NCI-H2171 treated with DMSO at 0.1 percent for 48 hours (cell line): ENCODE data around the gene SLC25A25.
"Not testable (repeated sequence)": the region's sequence is repeated elsewhere in the genome, so short reads cannot be mapped to it uniquely, and the experiment has no call there.

ENCODE experiments used
- DNase-seq: peaks from one replicate; lab custom pipeline; 2025; lab: John Stamatoyannopoulos, UW

Gene SLC25A25

DNA sequence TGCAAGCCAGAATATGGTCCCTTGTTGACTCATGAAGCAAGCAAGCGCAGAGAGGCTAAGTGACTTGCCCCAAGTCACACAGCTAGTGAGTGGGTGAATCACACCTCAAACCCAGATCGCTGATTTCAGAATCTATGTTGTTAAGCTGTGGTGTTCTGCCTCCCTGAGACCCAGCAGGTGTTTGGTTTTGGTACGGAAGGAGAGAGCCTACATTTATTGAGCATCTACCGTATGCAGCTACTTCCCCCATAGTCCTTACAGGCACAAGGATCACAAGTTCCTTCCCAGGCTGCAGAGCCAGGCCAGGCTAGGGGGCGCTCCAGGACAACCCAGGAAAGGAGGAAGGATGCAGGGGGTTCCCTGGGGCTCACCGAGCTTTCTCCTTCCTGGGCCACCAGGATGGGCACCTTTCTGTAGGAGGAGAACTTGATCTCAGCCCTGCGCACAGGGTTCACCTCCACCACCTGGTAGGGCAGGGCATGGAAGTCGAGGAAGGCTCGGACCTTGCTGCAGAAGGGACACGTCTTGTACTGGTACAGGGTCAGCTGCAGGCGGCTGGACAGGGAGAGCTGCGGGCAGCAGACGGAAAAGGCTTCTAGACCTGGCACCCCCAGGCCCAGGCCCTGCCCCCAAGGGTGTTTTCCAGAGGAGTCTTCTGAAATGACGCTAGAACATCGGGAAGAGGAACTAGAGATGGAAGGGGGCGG is 57.0 kb downstream of the SLC25A25 start:
- DNase-seq: peak; percentile 53

- no peak for DNase-seq
Measured at GRCh38 chr9:128125580-128126354, 57.7 kb downstream of the SLC25A25 start.

GRCh38 chr9:128127568-128127989 is 59.5 kb downstream of the SLC25A25 start, which contains the start of gene PTGES2:
Gene PTGES2, minus strand, starts transcription at chr9:128127729. Its CDS starts 12 bp downstream, at chr9:128127717.
- DNase-seq: peak; percentile 86

DNA sequence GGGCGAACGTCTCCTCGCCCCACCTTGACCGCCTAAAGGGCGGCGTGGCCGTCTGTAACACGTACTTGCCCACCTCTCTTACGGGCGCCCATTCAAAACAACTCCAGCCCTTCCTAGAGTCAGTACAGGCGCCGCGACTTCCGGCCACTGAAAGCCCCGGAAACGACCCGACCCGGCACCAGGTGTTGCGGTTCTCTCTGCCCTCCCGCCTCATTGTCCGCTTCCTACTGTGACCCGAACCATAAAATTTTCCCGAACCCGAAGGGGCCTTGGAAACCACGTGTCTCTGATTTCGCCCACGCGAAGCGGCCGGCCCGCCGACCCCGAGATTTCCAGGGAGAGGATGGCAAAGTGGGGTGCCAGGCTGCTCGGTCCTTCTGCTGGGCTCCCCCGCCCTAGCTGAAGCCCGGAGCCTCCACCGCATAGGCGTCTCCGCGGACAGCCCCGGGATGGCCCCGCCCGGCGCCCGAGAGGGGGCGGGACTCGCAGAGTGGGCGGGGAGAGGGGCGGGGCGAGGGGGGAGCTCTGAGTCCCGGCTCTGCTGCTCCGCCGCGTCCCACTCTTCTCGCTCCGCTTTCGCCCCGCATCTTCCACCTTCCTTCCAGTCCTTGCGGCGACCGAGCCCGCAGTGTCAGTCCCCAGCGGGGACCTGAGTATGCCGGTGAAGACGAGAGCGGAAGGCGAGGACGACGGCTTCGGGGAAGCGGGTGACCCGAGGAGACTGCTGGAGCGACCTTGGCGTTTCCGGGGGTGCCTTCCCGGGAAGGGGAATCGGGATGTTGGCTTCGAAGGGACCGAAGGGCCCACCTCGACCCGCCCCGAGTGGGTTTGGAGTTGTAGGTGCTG is 60.2 kb downstream of the SLC25A25 start:
- DNase-seq: peak; percentile 95

GRCh38 chr9:128128836-128129590 is 61.0 kb downstream of the SLC25A25 start:
- DNase-seq: no peak

DNA sequence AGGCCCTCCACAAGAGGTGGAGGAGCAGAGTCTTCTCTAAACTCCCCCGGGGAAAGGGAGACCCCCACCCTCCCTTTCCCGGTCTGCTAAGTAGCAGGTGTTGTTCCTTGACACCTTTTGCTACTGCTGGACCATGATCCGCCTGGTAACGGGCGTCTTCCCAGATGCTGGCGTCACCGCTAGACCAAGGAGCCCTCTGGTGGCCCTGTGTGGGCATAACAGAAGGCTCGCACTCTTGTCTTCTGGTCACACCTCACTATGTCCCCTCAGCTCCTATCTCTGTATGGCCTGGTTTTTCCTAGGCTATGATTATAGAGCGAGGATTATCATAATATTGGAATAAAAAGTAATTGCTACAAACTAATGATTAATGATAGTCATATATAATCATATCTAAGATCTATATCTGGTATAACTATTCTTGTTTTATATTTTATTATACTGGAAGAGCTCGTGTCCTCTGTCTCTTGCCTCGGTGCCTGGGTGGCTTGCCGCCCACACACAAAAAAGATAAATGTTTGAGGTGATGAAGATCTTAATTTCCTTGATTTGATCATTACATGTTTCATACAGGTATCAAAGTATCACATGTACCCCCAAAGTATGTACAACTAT is 62.1 kb downstream of the SLC25A25 start:
- DNase-seq: not testable (repeated sequence)

DNA sequence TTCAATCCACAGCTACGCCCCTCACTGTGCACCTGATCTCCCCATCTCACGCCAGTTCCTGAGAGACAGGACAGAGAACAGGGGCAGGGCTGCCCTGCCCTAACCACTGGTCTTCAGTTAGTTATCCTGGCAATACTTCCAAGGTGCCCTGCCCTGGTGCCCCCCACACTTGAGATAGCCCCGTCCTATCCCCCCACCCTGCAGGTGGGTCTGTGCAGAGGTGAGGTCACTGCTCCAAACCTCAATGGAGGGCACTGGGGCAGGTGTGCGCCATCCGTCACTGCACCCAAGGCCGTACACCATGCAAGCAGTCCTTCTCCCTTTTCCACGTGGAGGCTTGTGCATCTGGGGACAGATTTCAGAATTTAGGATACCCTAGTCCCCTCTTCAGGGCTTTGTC is 62.6 kb downstream of the SLC25A25 start:
- DNase-seq: not testable (repeated sequence)

GRCh38 chr9:128131346-128131745 is 63.3 kb downstream of the SLC25A25 start:
- DNase-seq: not testable (repeated sequence)

GRCh38 chr9:128132139-128132538 is 64.1 kb downstream of the SLC25A25 start:
- DNase-seq: peak; percentile 93

GRCh38 chr9:128135561-128135960 is 67.5 kb downstream of the SLC25A25 start:
- DNase-seq: peak; percentile 85

DNA sequence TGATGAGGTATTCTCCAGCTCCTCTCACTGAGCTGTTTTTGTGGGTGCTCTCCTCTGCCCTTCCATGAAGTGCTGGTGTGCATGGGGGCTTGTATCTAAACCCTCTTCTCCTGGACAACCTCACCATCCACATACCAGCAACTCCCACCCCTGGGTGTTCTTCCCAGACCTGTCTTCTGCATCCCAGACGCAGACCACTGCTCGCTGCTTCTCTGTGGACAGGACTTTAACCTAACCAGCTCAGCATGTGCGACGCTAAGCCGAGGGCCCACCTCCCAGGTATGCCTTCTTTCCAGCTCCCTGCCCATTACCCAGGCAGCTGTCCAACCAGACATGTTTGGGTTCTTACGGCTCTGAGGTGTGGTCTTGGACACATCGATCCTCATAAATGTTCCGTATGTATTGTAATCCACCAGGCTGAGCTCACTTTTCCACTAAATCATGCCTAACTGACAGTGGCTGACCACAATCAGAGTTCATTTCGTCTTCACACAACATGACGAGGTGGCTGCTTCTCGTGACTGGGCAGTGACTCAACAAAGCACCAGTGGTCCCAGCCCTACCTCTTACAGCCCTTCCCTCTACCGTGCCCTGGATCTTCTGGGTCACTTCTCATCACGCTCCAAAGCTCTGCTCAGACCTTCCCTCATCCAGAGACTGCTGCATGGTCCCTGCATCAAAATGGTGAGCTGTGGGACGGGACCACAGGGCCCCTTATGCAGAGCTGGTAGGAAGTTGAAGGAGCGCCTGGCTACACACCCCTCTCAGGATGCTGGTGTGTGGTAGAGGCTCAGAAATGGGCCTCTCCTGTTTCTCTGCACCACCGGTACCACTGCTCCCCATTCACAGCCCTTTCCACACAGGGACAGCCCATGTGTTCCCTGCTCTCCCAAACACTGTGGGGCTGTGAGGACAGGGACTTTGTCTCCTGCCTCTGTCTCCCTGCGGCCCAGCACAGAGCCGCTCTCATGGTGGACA is 69.1 kb downstream of the SLC25A25 start:
- no peak for DNase-seq

DNA sequence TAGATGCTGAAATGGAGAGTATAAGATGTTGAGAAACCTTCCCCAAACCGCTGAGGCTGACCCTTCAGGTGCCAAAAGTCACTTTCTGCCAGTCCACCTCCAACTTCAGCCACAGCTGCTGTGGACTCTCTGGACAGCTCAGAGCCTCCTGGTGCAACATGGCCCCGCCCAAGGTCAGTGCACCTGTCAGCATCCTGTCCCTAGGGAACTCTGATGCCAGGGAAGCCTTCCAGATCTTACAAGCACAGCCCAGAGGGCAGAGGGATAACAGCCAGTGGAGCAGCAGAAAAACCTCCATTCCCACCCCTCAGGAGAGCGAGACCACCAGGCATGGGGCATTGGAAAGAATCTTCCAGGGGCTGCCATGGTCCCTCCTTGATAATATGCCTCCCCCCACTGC is 70.0 kb downstream of the SLC25A25 start:
- no peak for DNase-seq

GRCh38 chr9:128139621-128140020 is 71.6 kb downstream of the SLC25A25 start:
- DNase-seq: no peak

GRCh38 chr9:128141604-128142003 is 73.6 kb downstream of the SLC25A25 start:
- no peak for DNase-seq

- DNase-seq: no peak
Measured at GRCh38 chr9:128142061-128142460, 74.0 kb downstream of the SLC25A25 start.

DNA sequence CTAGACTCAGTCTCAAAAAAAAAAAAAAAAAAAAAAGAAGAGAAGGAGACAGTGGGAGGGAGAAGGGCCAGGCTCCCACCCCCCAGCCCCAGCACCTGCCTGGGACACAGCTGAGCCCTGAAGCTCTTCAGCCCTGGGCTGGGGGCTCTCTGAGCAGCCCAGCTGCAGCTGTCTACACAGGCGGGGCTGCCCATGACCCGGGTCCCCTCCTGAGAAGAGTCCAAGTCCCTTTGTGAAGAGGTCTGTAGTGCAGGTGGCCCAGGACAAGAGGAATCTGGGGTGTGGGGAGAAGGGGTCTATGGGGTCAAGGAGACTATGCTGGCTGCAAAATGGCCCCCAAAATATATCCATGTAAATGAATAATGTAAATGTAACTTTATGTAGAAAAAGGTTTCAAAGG is 74.6 kb downstream of the SLC25A25 start:
- no peak for DNase-seq

- DNase-seq: no peak
Measured at GRCh38 chr9:128143525-128144238, 75.7 kb downstream of the SLC25A25 start.

- no peak for DNase-seq
Measured at GRCh38 chr9:128144239-128145181, 76.5 kb downstream of the SLC25A25 start.
